ENCODE results near the gene NEK9. TPM values are rescaled to one million over a fixed set of nuclear protein-coding genes. Genes with fewer than 3 reads are reported as not detected.
A peak's percentile ranks its signal among the peaks of the same experiment; 100 is the strongest.

NEK9 gene
- total RNA-seq (10 to 100 TPM; 61.7 to 63.6 TPM), total RNA-seq (90.1 to 104 reads per million in 2 donors)

- H3K9me3 ChIP-seq (ENCODE audit: control insufficient read depth, low read length, poor library complexity, severe bottlenecking) = no peaks in the 10 kb centered on the region
- Mint-ChIP-seq H3K4me3 (peak within 1 kb of the TSS; percentile 89), H3K27ac (peak within 1 kb of the TSS; percentile 99), H3K36me3 (ENCODE audit: low read depth) (peaks cover 7% of the 10 kb centered on the region), H3K27me3 (no peaks in the 10 kb centered on the region), H3K4me1 (peaks cover 29% of the 10 kb centered on the region)
- peak; percentile 86 for ATAC-seq
- peak; percentile 73 to 84 (median 78) for DNase-seq
Measured at GRCh38 chr14:75126679-75127473, at the start of gene NEK9. Gene NEK9, minus strand, starts transcription at chr14:75127048. Its CDS starts 127 bp downstream, at chr14:75126921.

GRCh38 chr14:75176142-75176820 is 49.4 kb upstream of the NEK9 start, which contains the start of gene TMED10:
Gene TMED10, minus strand, starts transcription at chr14:75176612. Its CDS starts 33 bp downstream, at chr14:75176579.
- peak; percentile 80 for ATAC-seq
- Mint-ChIP-seq H3K36me3 (ENCODE audit: low read depth) (no peaks in the 10 kb centered on the region), H3K27me3 (no peaks in the 10 kb centered on the region), H3K4me1 (peaks cover 32% of the 10 kb centered on the region), H3K27ac (peak within 1 kb of the TSS; percentile 99), H3K4me3 (peak within 1 kb of the TSS; percentile 93)
- H3K9me3 ChIP-seq (ENCODE audit: control insufficient read depth, low read length, poor library complexity, severe bottlenecking) = no peaks in the 10 kb centered on the region
- DNase-seq = peak; percentile 85 to 88 (median 86)

- ATAC-seq (peak; percentile 7), DNase-seq (no peak)
- H3K4me3 Mint-ChIP-seq = peak overlapping the region; percentile 93
- no peaks in the 10 kb centered on the region for H3K36me3 Mint-ChIP-seq (ENCODE audit: low read depth)
- H3K9me3 ChIP-seq (ENCODE audit: control insufficient read depth, low read length, poor library complexity, severe bottlenecking) = no peaks in the 10 kb centered on the region
- H3K4me1 Mint-ChIP-seq = peaks cover 36% of the 10 kb centered on the region
- H3K27me3 Mint-ChIP-seq = no peaks in the 10 kb centered on the region
- peak overlapping the region; percentile 99 for H3K27ac Mint-ChIP-seq
Measured at GRCh38 chr14:75175677-75176141, 48.9 kb upstream of the NEK9 start.

- H3K4me3 Mint-ChIP-seq = peak overlapping the region; percentile 82
- no peaks in the 10 kb centered on the region for H3K27me3 Mint-ChIP-seq
- H3K4me1 Mint-ChIP-seq = peaks cover 44% of the 10 kb centered on the region
- DNase-seq = no peak
- peak overlapping the region; percentile 99 for H3K27ac Mint-ChIP-seq
- ATAC-seq = no peak
- H3K9me3 ChIP-seq (ENCODE audit: control insufficient read depth, low read length, poor library complexity, severe bottlenecking) = no peaks in the 10 kb centered on the region
- no peaks in the 10 kb centered on the region for H3K36me3 Mint-ChIP-seq (ENCODE audit: low read depth)
Measured at GRCh38 chr14:75174066-75174465, 47.2 kb upstream of the NEK9 start.

GRCh38 chr14:75170772-75171171 is 43.9 kb upstream of the NEK9 start:
- H3K4me3 Mint-ChIP-seq = no peak overlapping the region
- H3K27me3 Mint-ChIP-seq = no peaks in the 10 kb centered on the region
- no peak for ATAC-seq
- DNase-seq = no peak
- H3K4me1 Mint-ChIP-seq = peaks cover 54% of the 10 kb centered on the region
- H3K27ac Mint-ChIP-seq = peak overlapping the region; percentile 66
- no peaks in the 10 kb centered on the region for H3K9me3 ChIP-seq (ENCODE audit: control insufficient read depth, low read length, poor library complexity, severe bottlenecking)
- no peaks in the 10 kb centered on the region for H3K36me3 Mint-ChIP-seq (ENCODE audit: low read depth)

- Mint-ChIP-seq H3K27ac (peak overlapping the region; percentile 81), H3K4me1 (peaks cover 43% of the 10 kb centered on the region), H3K4me3 (peak overlapping the region; percentile 51), H3K36me3 (ENCODE audit: low read depth) (no peaks in the 10 kb centered on the region), H3K27me3 (no peaks in the 10 kb centered on the region)
- ATAC-seq (no peak), DNase-seq (no peak)
- no peaks in the 10 kb centered on the region for H3K9me3 ChIP-seq (ENCODE audit: control insufficient read depth, low read length, poor library complexity, severe bottlenecking)
Measured at GRCh38 chr14:75168586-75169335, 41.9 kb upstream of the NEK9 start.

- Mint-ChIP-seq H3K4me1 (peaks cover 43% of the 10 kb centered on the region), H3K36me3 (ENCODE audit: low read depth) (no peaks in the 10 kb centered on the region), H3K27me3 (no peaks in the 10 kb centered on the region), H3K4me3 (no peak overlapping the region), H3K27ac (peak overlapping the region; percentile 81)
- no peak for DNase-seq
- no peaks in the 10 kb centered on the region for H3K9me3 ChIP-seq (ENCODE audit: control insufficient read depth, low read length, poor library complexity, severe bottlenecking)
- ATAC-seq = no peak
Measured at GRCh38 chr14:75167325-75167724, 40.5 kb upstream of the NEK9 start.

GRCh38 chr14:75165586-75166391 is 38.9 kb upstream of the NEK9 start:
- DNase-seq = no peak
- H3K4me3 Mint-ChIP-seq = no peak overlapping the region
- H3K27me3 Mint-ChIP-seq = no peaks in the 10 kb centered on the region
- no peak for ATAC-seq
- no peak overlapping the region for H3K27ac Mint-ChIP-seq
- no peaks in the 10 kb centered on the region for H3K9me3 ChIP-seq (ENCODE audit: control insufficient read depth, low read length, poor library complexity, severe bottlenecking)
- H3K36me3 Mint-ChIP-seq (ENCODE audit: low read depth) = no peaks in the 10 kb centered on the region
- H3K4me1 Mint-ChIP-seq = peaks cover 46% of the 10 kb centered on the region

GRCh38 chr14:75164809-75165208 is 38.0 kb upstream of the NEK9 start:
- Mint-ChIP-seq H3K4me3 (no peak overlapping the region), H3K36me3 (ENCODE audit: low read depth) (no peaks in the 10 kb centered on the region), H3K27me3 (no peaks in the 10 kb centered on the region), H3K4me1 (peaks cover 48% of the 10 kb centered on the region), H3K27ac (no peak overlapping the region)
- no peaks in the 10 kb centered on the region for H3K9me3 ChIP-seq (ENCODE audit: control insufficient read depth, low read length, poor library complexity, severe bottlenecking)
- no peak for ATAC-seq
- no peak for DNase-seq

- H3K4me1 Mint-ChIP-seq = peaks cover 48% of the 10 kb centered on the region
Measured at GRCh38 chr14:75163677-75164076, 36.8 kb upstream of the NEK9 start.

GRCh38 chr14:75162631-75163030 is 35.8 kb upstream of the NEK9 start:
- Mint-ChIP-seq H3K4me3 (no peak overlapping the region), H3K36me3 (ENCODE audit: low read depth) (no peaks in the 10 kb centered on the region), H3K27me3 (no peaks in the 10 kb centered on the region), H3K4me1 (peaks cover 41% of the 10 kb centered on the region), H3K27ac (peak overlapping the region; percentile 79)
- ATAC-seq (no peak), DNase-seq (no peak)
- no peaks in the 10 kb centered on the region for H3K9me3 ChIP-seq (ENCODE audit: control insufficient read depth, low read length, poor library complexity, severe bottlenecking)

More at GRCh38 chr14:75163677-75164076, 36.8 kb upstream of the NEK9 start:
- no peaks in the 10 kb centered on the region for H3K9me3 ChIP-seq (ENCODE audit: control insufficient read depth, low read length, poor library complexity, severe bottlenecking)
- Mint-ChIP-seq H3K27me3 (no peaks in the 10 kb centered on the region), H3K36me3 (ENCODE audit: low read depth) (no peaks in the 10 kb centered on the region), H3K27ac (no peak overlapping the region), H3K4me3 (no peak overlapping the region)
- ATAC-seq = no peak
- no peak for DNase-seq

- ATAC-seq = no peak
- H3K4me3 Mint-ChIP-seq = no peak overlapping the region
- no peaks in the 10 kb centered on the region for H3K9me3 ChIP-seq (ENCODE audit: control insufficient read depth, low read length, poor library complexity, severe bottlenecking)
- H3K4me1 Mint-ChIP-seq = peaks cover 46% of the 10 kb centered on the region
- H3K27me3 Mint-ChIP-seq = no peaks in the 10 kb centered on the region
- no peaks in the 10 kb centered on the region for H3K36me3 Mint-ChIP-seq (ENCODE audit: low read depth)
- no peak overlapping the region for H3K27ac Mint-ChIP-seq
- no peak for DNase-seq
Measured at GRCh38 chr14:75158843-75159614, 32.2 kb upstream of the NEK9 start.

Measured in T-helper 17 cell (primary cell).